Mesenteric fat pad (tissue), 1 donor: ENCODE measurements around the gene CUL1. TPM values are rescaled to one million over a fixed set of nuclear protein-coding genes. Genes with fewer than 3 reads are reported as not detected.

ENCODE experiments used
- DNase-seq: peaks from one replicate; pipeline ENCODE4 v3.0.0-alpha.2; 2020; ENCODE audit warnings: low spot score
- total RNA-seq: library from RNA; stranded (reverse); fragmentation: NEBNext Ultra II Directional; extraction: Animal tissue kit (Norgen Biotek cat#: 25700); gene quantifications from one replicate; pipeline ENCODE4 v1.2.1, GENCODE V29; 2021
- donor health status: DM: yes; HTN: yes; CAD: no.

The CUL1 gene
- total RNA-seq, 1 donor from 2014 or later = 50.6 TPM

- DNase-seq = no peak
Measured at GRCh38 chr7:148849393-148850098, 150.8 kb downstream of the CUL1 start.

- DNase-seq = no peak
Measured at GRCh38 chr7:148850564-148850963, 151.9 kb downstream of the CUL1 start.

Other genes with a start within 250 kb of the CUL1 start
- gene C7orf33, start 108.1 kb upstream of the CUL1 start, total RNA-seq = not detected
- gene EZH2, start 185.4 kb downstream of the CUL1 start, total RNA-seq = 2.3 TPM